PC-9 (cell line): ENCODE measurements around the gene STK38L. TPM values are rescaled to one million over a fixed set of nuclear protein-coding genes. Genes with fewer than 3 reads are reported as not detected.

Experiments used
- BruUV-seq: library from RNA; stranded (reverse); fragments of 400-500 nt; replicated peaks from 2 replicates; lab custom pipeline; 2021; lab: Mats Ljungman, UMichigan
- CTCF ChIA-PET: fragments of 300-600 bp; sonication (Branson Sonifier 250); formaldehyde crosslinking; loops from one replicate; lab custom pipeline; 2022; ENCODE audit warnings: antibody characterized with exemption; lab: Charles Lee
- POLR2A ChIA-PET: fragments of 300-600 bp; sonication (Branson Sonifier 250); formaldehyde crosslinking; loops from one replicate; lab custom pipeline; 2022; ENCODE audit warnings: antibody characterized with exemption; ENCODE audit not compliant: unreplicated experiment; lab: Charles Lee
- DNase-seq, 2 experiments: peaks; one replicate each; pipeline versions ENCODE4 v3.0.0 to v3.0.0-alpha.2; 2015 to 2022; ENCODE audit warnings: mixed read lengths in 1 of 2
- H2AFZ ChIP-seq: fragments of 200-600 bp; sonication (generic); 2 replicates; pipeline ENCODE4 v1.8.1; 2017; ENCODE audit warnings: antibody characterized with exemption
- H3F3A ChIP-seq: fragments of 200-600 bp; sonication (generic); 2 replicates; pipeline ENCODE4 v1.8.1; 2017; ENCODE audit warnings: antibody characterized with exemption, mild to moderate bottlenecking, low read depth; ENCODE audit not compliant: insufficient read depth
- H3K27ac ChIP-seq: fragments of 200-600 bp; sonication (generic); 2 replicates; pipeline ENCODE4 v1.6.1; 2016; ENCODE audit warnings: mixed run types
- H3K27me3 ChIP-seq: fragments of 200-600 bp; sonication (generic); 2 replicates; pipeline ENCODE4 v1.6.1; 2016; ENCODE audit warnings: low read depth, mixed run types; ENCODE audit not compliant: insufficient read depth
- H3K36me3 ChIP-seq: fragments of 200-600 bp; sonication (generic); 2 replicates; pipeline ENCODE4 v1.6.1; 2016; ENCODE audit warnings: low read depth, mixed run types
- H3K4me1 ChIP-seq: fragments of 200-600 bp; sonication (generic); replicated peaks from 2 replicates; pipeline ENCODE4 v1.6.1; 2016; ENCODE audit warnings: mixed run types; ENCODE audit not compliant: insufficient read depth
- H3K4me2 ChIP-seq: fragments of 200-600 bp; sonication (generic); 2 replicates; pipeline ENCODE4 v1.6.1; 2017; ENCODE audit warnings: mixed run types
- H3K4me3 ChIP-seq: fragments of 200-600 bp; sonication (generic); 2 replicates; pipeline ENCODE4 v1.6.1; 2016; ENCODE audit warnings: mixed run types
- H3K79me2 ChIP-seq: fragments of 200-600 bp; sonication (generic); 2 replicates; pipeline ENCODE4 v1.6.1; 2017; ENCODE audit warnings: low read depth, mixed run types
- H3K9me2 ChIP-seq: fragments of 200-600 bp; sonication (generic); 2 replicates; pipeline ENCODE4 v1.8.1; 2017; ENCODE audit warnings: mild to moderate bottlenecking; ENCODE audit not compliant: insufficient read depth
- H3K9me3 ChIP-seq: fragments of 200-600 bp; sonication (generic); 2 replicates; pipeline ENCODE4 v1.8.1; 2016; ENCODE audit warnings: low read depth; ENCODE audit not compliant: insufficient read depth
- H4K20me1 ChIP-seq: fragments of 200-600 bp; sonication (generic); 2 replicates; pipeline ENCODE4 v1.8.1; 2017; ENCODE audit not compliant: insufficient read depth
- EZH2 ChIP-seq: fragments of 200-600 bp; sonication (generic); IDR thresholded peaks from 2 replicates; pipeline ENCODE4 v1.8.0; 2017; ENCODE audit warnings: antibody characterized with exemption, low read depth
- intact Hi-C: fragments of 100-400 bp; cut with micrococcal nuclease; formaldehyde crosslinking; loops from one replicate; pipeline ENCODE4 v1.10.0; 2022; ENCODE audit not compliant: unreplicated experiment
- total RNA-seq: library from RNA; stranded (reverse); gene quantifications from 2 replicates; pipeline ENCODE4 v1.2.3, GENCODE V29; 2021
- TF ChIP-seq, protein P1 (sequence below): fragments of 200-600 bp; sonication (generic); conservative IDR thresholded peaks from 2 replicates; pipeline ENCODE4 v1.6.1; 2017; ENCODE audit warnings: mixed run types, antibody characterized with exemption, mild to moderate bottlenecking, moderate library complexity

STK38L gene
- total RNA-seq, 1 experiment from 2014 or later: 34.7 TPM

DNA sequence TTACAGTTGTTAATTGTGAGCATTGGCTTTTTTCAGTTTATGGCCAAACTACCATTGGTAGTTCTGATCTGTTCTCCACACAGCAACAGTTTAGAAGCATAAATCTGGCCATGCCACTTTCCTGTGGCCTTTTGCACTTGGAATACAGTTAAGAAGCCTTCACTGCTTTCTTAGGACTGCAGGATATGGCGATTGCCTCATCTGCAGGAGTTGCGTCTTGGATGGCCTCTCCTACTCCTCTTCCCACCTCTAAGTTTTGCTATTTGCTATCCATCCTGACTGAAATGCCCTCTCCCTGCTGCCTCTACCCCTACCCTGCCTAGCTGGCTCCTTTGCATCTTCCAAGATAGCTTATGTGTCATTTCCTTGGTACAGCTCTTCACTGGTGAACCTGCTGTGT lies 75.8 kb downstream of the STK38L start:
- H4K20me1 ChIP-seq: no peaks in the 10 kb centered on the region
- no peak for DNase-seq
- no peaks in the 10 kb centered on the region for H3K9me3 ChIP-seq
- no peaks in the 10 kb centered on the region for H3K9me2 ChIP-seq
- H3K27me3 ChIP-seq: no peaks in the 10 kb centered on the region
- H3K27ac ChIP-seq: peak overlapping the region; percentile 27; the same call in 1 of the 2 replicates
- no peak overlapping the region for H2AFZ ChIP-seq
- ChIA-PET POLR2A (no interaction called here), CTCF (interaction anchor here (0.7 kb wide), 1 partner anchor 309 kb away, joined by 5 read pairs; no protein-coding TSS in a partner anchor)
- H3K36me3 ChIP-seq: peaks cover 21% of the 10 kb centered on the region
- H3K4me2 ChIP-seq: no peak overlapping the region
- H3F3A ChIP-seq: peaks cover 12% of the 10 kb centered on the region
- H3K4me3 ChIP-seq: no peak overlapping the region
- BruUV-seq: no TSS peak
- intact Hi-C loops: no loop called here
- TF ChIP-seq EZH2: no peak
- TF ChIP-seq, protein P1, sequence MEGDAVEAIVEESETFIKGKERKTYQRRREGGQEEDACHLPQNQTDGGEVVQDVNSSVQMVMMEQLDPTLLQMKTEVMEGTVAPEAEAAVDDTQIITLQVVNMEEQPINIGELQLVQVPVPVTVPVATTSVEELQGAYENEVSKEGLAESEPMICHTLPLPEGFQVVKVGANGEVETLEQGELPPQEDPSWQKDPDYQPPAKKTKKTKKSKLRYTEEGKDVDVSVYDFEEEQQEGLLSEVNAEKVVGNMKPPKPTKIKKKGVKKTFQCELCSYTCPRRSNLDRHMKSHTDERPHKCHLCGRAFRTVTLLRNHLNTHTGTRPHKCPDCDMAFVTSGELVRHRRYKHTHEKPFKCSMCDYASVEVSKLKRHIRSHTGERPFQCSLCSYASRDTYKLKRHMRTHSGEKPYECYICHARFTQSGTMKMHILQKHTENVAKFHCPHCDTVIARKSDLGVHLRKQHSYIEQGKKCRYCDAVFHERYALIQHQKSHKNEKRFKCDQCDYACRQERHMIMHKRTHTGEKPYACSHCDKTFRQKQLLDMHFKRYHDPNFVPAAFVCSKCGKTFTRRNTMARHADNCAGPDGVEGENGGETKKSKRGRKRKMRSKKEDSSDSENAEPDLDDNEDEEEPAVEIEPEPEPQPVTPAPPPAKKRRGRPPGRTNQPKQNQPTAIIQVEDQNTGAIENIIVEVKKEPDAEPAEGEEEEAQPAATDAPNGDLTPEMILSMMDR: no peak
- 0 out of 2 replicates have a peak, but pooled peaks cover 7% of the 10 kb centered on the region for H3K4me1 ChIP-seq
- no peaks in the 10 kb centered on the region for H3K79me2 ChIP-seq

DNA sequence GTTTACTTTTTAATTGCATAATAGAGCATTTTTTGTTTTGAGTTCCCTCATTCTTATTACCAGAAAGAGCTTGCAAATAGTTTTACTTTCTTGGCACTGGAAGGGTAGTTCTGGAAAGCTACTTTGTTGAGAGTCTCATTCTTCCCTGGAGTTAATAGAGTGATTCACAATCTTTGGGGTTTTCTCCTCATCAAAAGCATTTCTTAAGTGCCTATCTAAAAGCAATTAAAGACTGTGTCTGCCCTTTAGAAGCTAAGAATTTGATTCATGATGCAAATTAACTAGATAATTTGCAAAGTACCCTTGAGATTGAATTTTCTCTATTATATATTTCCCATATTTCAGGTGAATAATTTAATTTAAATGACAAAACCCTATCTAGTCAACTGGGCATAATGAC lies 80.4 kb downstream of the STK38L start:
- Histone ChIP-seq H3K4me2 (no peak overlapping the region), H3K4me3 (no peak overlapping the region), H4K20me1 (no peaks in the 10 kb centered on the region), H3K27ac (no peak overlapping the region), H3K4me1 (peaks cover 6% of the 10 kb centered on the region), H3K27me3 (no peaks in the 10 kb centered on the region), H3K36me3 (peaks cover 22% of the 10 kb centered on the region), H3K9me3 (no peaks in the 10 kb centered on the region), H3F3A (peaks cover 4% of the 10 kb centered on the region; the same call in 1 of the 2 replicates), H3K79me2 (no peaks in the 10 kb centered on the region), H3K9me2 (no peaks in the 10 kb centered on the region), H2AFZ (no peak overlapping the region)
- ChIA-PET POLR2A (interaction anchor here (0.7 kb wide), 1 partner anchor 453 kb away, joined by 5 read pairs; no protein-coding TSS in a partner anchor), CTCF (interaction anchor here (0.5 kb wide), 1 partner anchor 285 kb away, joined by 11 read pairs; no protein-coding TSS in a partner anchor)
- intact Hi-C loops: no loop called here
- TF ChIP-seq, protein P1: no peak
- no peak for TF ChIP-seq EZH2
- no peak for DNase-seq
- BruUV-seq: no TSS peak

DNA sequence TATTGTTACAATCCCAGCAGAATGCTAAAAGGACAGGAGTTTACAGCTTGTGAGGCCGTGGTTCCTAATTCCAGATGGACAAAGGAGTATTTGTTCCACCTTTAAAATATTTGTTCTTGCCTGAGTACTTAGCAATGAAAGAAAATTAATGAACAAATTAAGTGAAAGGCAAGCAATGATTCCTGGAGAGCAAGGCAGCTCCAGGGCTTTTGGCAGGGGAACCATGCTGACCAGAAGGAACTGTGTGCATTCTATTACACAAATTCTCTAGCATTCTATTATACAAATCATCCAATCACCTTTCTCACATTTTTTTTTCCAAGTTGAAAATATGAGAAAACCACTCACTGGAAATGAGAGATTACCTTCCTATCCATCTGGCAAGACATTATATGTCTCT lies 86.8 kb downstream of the STK38L start:
- peaks cover 44% of the 10 kb centered on the region for H3F3A ChIP-seq
- H3K36me3 ChIP-seq: 0 out of 2 replicates have a peak, but pooled peaks cover 7% of the 10 kb centered on the region
- no peak for TF ChIP-seq EZH2
- TF ChIP-seq, protein P1: no peak
- no peaks in the 10 kb centered on the region for H3K27me3 ChIP-seq
- no peaks in the 10 kb centered on the region for H3K9me2 ChIP-seq
- peaks cover 26% of the 10 kb centered on the region for H3K79me2 ChIP-seq
- no peaks in the 10 kb centered on the region for H4K20me1 ChIP-seq
- peak overlapping the region; percentile 93 for H3K27ac ChIP-seq
- ChIA-PET CTCF (interaction anchor here (0.7 kb wide), 1 partner anchor 245 kb away, joined by 3 read pairs; no protein-coding TSS in a partner anchor), POLR2A (interaction anchor here (0.6 to 1.4 kb wide), 7 partner anchors 13 to 498 kb away, joined by 4 to 23 read pairs (median 5); partner anchors contain the start of genes ITPR2 and MRPS35)
- H3K4me3 ChIP-seq: peak overlapping the region; percentile 22; the same call in 1 of the 2 replicates
- DNase-seq: peak; percentile 48 to 76
- no TSS peak for BruUV-seq
- peaks cover 49% of the 10 kb centered on the region for H3K4me1 ChIP-seq
- H2AFZ ChIP-seq: no peak overlapping the region
- H3K4me2 ChIP-seq: peak overlapping the region; percentile 89
- H3K9me3 ChIP-seq: no peaks in the 10 kb centered on the region
- intact Hi-C loops: loop anchor here (1.0 to 10.0 kb wide), 5 partner anchors 12 to 1216 kb away; partner anchors contain the start of gene PPFIBP1
